Measurements from ENCODE around the gene OAS2. TPM values are rescaled to one million over a fixed set of nuclear protein-coding genes. Genes with fewer than 3 reads are reported as not detected.

OAS2 gene
- total and polyA plus RNA-seq, 9 of the 15 experiments (the other 6 are each of a cell fraction or from before 2014, with no cell fraction given), result 0.13 to 0.85 TPM; not detected in 7

- Histone ChIP-seq H3K79me2 (ENCODE audit: control insufficient read depth, insufficient read depth, low read length) (no peaks in the 10 kb centered on the region), H3K27ac (ENCODE audit: extremely low read depth, low read depth, low read length) (no peak overlapping the region), H3K9me3 (replicated peaks; ENCODE audit: control insufficient read depth, insufficient read depth, low read depth, low read length) (no peaks in the 10 kb centered on the region), H2AFZ (ENCODE audit: low read depth, low read length) (no peak overlapping the region), H3K4me1 (replicated peaks in 1 of 2; ENCODE audit: control insufficient read depth in 2 of 2, insufficient read depth in 2 of 2, low read length in 2 of 2) (no peaks in the 10 kb centered on the region), H3K36me3 (ENCODE audit: control insufficient read depth, insufficient read depth, low read length) (no peaks in the 10 kb centered on the region), H3K27me3 (ENCODE audit: control insufficient read depth in 2 of 2, insufficient read depth in 2 of 2, low read length in 2 of 2) (peaks cover 0 to 8% of the 10 kb centered on the region in 2 experiments; a peak in 2 of 5 replicates), H3K4me3 (no peak overlapping the region), H4K20me1 (replicated peaks; ENCODE audit: control insufficient read depth, insufficient read depth, low read length) (no peaks in the 10 kb centered on the region), H3K9me1 (ENCODE audit: control insufficient read depth, insufficient read depth, low read length) (no peaks in the 10 kb centered on the region), H3K9ac (ENCODE audit: insufficient read depth in 1 of 2, low read depth in 2 of 2, low read length in 2 of 2) (no peak overlapping the region), H3K4me2 (ENCODE audit: insufficient read depth, low read length) (no peak overlapping the region)
- no peak for DNase-seq (ENCODE audit: extremely low read depth in 1 of 4, low spot score in 3 of 4)
- no peak for ATAC-seq
- intact Hi-C loops (cut with micrococcal nuclease), result no loop called here
- WGBS (ENCODE audit: insufficient coverage, low coverage, missing lambda C conversion rate), result 2% methylated on average over 7 of the region's 7 CpGs
- no peak for FAIRE-seq
- ChIA-PET CTCF (ENCODE audit: low intra/inter-chr PET ratio) (no interaction called here), POLR2A (no interaction called here)
- in situ Hi-C loops (cut with MboI), result no loop called here
- TF ChIP-seq ZNF780A (CRISPR knock-in tag; IDR thresholded peaks at IDR 0.05) (no peak), CSDE1 (IDR thresholded peaks at IDR 0.05) (no peak), MTA2 (IDR thresholded peaks at IDR 0.05; ENCODE audit: low read depth) (no peak), PHF8 (IDR thresholded peaks at IDR 0.05; ENCODE audit: borderline replicate concordance, low read length) (no peak), TEAD1 (CRISPR knock-in tag; IDR thresholded peaks at IDR 0.05) (no peak), ZBTB2 (IDR thresholded peaks at IDR 0.05) (no peak), SAFB2 (IDR thresholded peaks at IDR 0.05; ENCODE audit: borderline replicate concordance, low read depth, low read length, severe bottlenecking) (no peak), RAD51 (IDR thresholded peaks at IDR 0.05; ENCODE audit: borderline replicate concordance, low read depth) (no peak)
- TF ChIP-seq, protein P1, sequence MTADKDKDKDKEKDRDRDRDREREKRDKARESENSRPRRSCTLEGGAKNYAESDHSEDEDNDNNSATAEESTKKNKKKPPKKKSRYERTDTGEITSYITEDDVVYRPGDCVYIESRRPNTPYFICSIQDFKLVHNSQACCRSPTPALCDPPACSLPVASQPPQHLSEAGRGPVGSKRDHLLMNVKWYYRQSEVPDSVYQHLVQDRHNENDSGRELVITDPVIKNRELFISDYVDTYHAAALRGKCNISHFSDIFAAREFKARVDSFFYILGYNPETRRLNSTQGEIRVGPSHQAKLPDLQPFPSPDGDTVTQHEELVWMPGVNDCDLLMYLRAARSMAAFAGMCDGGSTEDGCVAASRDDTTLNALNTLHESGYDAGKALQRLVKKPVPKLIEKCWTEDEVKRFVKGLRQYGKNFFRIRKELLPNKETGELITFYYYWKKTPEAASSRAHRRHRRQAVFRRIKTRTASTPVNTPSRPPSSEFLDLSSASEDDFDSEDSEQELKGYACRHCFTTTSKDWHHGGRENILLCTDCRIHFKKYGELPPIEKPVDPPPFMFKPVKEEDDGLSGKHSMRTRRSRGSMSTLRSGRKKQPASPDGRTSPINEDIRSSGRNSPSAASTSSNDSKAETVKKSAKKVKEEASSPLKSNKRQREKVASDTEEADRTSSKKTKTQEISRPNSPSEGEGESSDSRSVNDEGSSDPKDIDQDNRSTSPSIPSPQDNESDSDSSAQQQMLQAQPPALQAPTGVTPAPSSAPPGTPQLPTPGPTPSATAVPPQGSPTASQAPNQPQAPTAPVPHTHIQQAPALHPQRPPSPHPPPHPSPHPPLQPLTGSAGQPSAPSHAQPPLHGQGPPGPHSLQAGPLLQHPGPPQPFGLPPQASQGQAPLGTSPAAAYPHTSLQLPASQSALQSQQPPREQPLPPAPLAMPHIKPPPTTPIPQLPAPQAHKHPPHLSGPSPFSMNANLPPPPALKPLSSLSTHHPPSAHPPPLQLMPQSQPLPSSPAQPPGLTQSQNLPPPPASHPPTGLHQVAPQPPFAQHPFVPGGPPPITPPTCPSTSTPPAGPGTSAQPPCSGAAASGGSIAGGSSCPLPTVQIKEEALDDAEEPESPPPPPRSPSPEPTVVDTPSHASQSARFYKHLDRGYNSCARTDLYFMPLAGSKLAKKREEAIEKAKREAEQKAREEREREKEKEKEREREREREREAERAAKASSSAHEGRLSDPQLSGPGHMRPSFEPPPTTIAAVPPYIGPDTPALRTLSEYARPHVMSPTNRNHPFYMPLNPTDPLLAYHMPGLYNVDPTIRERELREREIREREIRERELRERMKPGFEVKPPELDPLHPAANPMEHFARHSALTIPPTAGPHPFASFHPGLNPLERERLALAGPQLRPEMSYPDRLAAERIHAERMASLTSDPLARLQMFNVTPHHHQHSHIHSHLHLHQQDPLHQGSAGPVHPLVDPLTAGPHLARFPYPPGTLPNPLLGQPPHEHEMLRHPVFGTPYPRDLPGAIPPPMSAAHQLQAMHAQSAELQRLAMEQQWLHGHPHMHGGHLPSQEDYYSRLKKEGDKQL (CRISPR knock-in tag; IDR thresholded peaks at IDR 0.05; ENCODE audit: borderline replicate concordance), result no peak
- TF ChIP-seq, protein P2, sequence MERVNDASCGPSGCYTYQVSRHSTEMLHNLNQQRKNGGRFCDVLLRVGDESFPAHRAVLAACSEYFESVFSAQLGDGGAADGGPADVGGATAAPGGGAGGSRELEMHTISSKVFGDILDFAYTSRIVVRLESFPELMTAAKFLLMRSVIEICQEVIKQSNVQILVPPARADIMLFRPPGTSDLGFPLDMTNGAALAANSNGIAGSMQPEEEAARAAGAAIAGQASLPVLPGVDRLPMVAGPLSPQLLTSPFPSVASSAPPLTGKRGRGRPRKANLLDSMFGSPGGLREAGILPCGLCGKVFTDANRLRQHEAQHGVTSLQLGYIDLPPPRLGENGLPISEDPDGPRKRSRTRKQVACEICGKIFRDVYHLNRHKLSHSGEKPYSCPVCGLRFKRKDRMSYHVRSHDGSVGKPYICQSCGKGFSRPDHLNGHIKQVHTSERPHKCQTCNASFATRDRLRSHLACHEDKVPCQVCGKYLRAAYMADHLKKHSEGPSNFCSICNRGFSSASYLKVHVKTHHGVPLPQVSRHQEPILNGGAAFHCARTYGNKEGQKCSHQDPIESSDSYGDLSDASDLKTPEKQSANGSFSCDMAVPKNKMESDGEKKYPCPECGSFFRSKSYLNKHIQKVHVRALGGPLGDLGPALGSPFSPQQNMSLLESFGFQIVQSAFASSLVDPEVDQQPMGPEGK (CRISPR knock-in tag; IDR thresholded peaks at IDR 0.05; ENCODE audit: borderline replicate concordance), result no peak
- BruUV-seq (replicated peaks), result no TSS peak
These were observed 8.0 kb downstream of the OAS2 start for GRCh38 chr12:112986291-112986800.
